Measurements from ENCODE around the gene HECTD3. TPM values are rescaled to one million over a fixed set of nuclear protein-coding genes. Genes with fewer than 3 reads are reported as not detected.

The HECTD3 gene
- total and polyA plus RNA-seq, 9 of the 15 experiments (the other 6 are each of a cell fraction or from before 2014, with no cell fraction given): 6.3 to 50.8 (median 18.9) TPM

DNA sequence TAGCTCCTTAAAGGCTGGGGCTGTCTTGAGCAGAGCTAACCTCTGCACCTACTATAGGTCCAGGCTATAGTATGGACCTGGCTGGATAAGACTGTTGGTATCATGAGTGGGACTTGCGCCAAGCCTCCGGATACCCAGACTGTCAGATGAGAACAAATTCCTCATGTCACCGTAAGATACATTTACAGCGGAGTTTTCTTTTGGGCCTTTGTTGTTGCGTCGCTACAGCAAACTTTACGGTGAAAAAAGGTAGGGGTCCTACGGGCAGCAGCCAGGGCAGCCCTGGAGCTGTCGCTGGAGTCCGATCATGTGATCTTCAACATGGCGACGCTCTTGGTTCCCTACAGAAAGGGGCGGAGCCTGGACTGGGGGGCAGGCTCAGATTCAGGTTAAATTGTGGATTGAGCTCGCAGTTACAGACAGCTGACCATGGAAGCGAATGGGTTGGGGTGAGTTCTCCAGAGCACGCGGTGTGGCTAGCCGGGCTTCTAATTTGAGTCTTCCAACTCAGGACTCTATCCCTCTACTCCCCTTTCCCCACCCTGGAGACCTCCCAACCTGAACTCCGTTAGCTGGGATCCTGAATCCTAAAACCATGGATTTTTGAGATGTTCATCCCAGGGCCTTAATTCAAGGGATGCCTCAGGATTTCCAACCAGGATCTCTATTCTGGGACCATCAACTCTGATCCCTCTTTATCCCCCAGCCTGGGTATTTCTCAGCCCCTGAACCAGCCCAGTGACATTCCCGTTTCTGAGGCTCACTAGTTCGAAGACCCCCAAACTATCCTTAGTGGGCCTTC, 914 bp upstream of the HECTD3 start, which contains the start of gene UROD (continued):
- TF ChIP-seq, protein P1, sequence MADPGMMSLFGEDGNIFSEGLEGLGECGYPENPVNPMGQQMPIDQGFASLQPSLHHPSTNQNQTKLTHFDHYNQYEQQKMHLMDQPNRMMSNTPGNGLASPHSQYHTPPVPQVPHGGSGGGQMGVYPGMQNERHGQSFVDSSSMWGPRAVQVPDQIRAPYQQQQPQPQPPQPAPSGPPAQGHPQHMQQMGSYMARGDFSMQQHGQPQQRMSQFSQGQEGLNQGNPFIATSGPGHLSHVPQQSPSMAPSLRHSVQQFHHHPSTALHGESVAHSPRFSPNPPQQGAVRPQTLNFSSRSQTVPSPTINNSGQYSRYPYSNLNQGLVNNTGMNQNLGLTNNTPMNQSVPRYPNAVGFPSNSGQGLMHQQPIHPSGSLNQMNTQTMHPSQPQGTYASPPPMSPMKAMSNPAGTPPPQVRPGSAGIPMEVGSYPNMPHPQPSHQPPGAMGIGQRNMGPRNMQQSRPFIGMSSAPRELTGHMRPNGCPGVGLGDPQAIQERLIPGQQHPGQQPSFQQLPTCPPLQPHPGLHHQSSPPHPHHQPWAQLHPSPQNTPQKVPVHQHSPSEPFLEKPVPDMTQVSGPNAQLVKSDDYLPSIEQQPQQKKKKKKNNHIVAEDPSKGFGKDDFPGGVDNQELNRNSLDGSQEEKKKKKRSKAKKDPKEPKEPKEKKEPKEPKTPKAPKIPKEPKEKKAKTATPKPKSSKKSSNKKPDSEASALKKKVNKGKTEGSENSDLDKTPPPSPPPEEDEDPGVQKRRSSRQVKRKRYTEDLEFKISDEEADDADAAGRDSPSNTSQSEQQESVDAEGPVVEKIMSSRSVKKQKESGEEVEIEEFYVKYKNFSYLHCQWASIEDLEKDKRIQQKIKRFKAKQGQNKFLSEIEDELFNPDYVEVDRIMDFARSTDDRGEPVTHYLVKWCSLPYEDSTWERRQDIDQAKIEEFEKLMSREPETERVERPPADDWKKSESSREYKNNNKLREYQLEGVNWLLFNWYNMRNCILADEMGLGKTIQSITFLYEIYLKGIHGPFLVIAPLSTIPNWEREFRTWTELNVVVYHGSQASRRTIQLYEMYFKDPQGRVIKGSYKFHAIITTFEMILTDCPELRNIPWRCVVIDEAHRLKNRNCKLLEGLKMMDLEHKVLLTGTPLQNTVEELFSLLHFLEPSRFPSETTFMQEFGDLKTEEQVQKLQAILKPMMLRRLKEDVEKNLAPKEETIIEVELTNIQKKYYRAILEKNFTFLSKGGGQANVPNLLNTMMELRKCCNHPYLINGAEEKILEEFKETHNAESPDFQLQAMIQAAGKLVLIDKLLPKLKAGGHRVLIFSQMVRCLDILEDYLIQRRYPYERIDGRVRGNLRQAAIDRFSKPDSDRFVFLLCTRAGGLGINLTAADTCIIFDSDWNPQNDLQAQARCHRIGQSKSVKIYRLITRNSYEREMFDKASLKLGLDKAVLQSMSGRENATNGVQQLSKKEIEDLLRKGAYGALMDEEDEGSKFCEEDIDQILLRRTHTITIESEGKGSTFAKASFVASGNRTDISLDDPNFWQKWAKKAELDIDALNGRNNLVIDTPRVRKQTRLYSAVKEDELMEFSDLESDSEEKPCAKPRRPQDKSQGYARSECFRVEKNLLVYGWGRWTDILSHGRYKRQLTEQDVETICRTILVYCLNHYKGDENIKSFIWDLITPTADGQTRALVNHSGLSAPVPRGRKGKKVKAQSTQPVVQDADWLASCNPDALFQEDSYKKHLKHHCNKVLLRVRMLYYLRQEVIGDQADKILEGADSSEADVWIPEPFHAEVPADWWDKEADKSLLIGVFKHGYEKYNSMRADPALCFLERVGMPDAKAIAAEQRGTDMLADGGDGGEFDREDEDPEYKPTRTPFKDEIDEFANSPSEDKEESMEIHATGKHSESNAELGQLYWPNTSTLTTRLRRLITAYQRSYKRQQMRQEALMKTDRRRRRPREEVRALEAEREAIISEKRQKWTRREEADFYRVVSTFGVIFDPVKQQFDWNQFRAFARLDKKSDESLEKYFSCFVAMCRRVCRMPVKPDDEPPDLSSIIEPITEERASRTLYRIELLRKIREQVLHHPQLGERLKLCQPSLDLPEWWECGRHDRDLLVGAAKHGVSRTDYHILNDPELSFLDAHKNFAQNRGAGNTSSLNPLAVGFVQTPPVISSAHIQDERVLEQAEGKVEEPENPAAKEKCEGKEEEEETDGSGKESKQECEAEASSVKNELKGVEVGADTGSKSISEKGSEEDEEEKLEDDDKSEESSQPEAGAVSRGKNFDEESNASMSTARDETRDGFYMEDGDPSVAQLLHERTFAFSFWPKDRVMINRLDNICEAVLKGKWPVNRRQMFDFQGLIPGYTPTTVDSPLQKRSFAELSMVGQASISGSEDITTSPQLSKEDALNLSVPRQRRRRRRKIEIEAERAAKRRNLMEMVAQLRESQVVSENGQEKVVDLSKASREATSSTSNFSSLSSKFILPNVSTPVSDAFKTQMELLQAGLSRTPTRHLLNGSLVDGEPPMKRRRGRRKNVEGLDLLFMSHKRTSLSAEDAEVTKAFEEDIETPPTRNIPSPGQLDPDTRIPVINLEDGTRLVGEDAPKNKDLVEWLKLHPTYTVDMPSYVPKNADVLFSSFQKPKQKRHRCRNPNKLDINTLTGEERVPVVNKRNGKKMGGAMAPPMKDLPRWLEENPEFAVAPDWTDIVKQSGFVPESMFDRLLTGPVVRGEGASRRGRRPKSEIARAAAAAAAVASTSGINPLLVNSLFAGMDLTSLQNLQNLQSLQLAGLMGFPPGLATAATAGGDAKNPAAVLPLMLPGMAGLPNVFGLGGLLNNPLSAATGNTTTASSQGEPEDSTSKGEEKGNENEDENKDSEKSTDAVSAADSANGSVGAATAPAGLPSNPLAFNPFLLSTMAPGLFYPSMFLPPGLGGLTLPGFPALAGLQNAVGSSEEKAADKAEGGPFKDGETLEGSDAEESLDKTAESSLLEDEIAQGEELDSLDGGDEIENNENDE (IDR thresholded peaks at IDR 0.05; ENCODE audit: low read depth, low read length): peak; percentile 99
- TF ChIP-seq, protein P2, sequence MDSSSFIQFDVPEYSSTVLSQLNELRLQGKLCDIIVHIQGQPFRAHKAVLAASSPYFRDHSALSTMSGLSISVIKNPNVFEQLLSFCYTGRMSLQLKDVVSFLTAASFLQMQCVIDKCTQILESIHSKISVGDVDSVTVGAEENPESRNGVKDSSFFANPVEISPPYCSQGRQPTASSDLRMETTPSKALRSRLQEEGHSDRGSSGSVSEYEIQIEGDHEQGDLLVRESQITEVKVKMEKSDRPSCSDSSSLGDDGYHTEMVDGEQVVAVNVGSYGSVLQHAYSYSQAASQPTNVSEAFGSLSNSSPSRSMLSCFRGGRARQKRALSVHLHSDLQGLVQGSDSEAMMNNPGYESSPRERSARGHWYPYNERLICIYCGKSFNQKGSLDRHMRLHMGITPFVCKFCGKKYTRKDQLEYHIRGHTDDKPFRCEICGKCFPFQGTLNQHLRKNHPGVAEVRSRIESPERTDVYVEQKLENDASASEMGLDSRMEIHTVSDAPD (CRISPR knock-in tag; IDR thresholded peaks at IDR 0.05): no peak
- TF ChIP-seq HNRNPK (IDR thresholded peaks at IDR 0.05; ENCODE audit: low read depth, low read length, poor library complexity, severe bottlenecking) (no peak), XRCC3 (IDR thresholded peaks at IDR 0.05) (no peak), ZNF507 (tag; conservative IDR thresholded peaks at IDR 0.05) (no peak), SPI1 (IDR thresholded peaks at IDR 0.05; ENCODE audit: borderline replicate concordance, low read depth, low read length) (0 out of 2 replicates have a peak, but pooled peaks have one; percentile 30), HDAC6 (IDR thresholded peaks at IDR 0.05; ENCODE audit: low read depth, low read length) (no peak), ELF2 (CRISPR knock-in tag; IDR thresholded peaks at IDR 0.05) (no peak), POLR2A (conservative IDR thresholded peaks at IDR 0.05) (peak; percentile 98), PML (IDR thresholded peaks at IDR 0.05; ENCODE audit: low read length) (no peak), ZNF143 (CRISPR knock-in tag; IDR thresholded peaks at IDR 0.05) (no peak), CBFA2T3 (IDR thresholded peaks at IDR 0.05) (no peak)
- TF ChIP-seq, protein P3, sequence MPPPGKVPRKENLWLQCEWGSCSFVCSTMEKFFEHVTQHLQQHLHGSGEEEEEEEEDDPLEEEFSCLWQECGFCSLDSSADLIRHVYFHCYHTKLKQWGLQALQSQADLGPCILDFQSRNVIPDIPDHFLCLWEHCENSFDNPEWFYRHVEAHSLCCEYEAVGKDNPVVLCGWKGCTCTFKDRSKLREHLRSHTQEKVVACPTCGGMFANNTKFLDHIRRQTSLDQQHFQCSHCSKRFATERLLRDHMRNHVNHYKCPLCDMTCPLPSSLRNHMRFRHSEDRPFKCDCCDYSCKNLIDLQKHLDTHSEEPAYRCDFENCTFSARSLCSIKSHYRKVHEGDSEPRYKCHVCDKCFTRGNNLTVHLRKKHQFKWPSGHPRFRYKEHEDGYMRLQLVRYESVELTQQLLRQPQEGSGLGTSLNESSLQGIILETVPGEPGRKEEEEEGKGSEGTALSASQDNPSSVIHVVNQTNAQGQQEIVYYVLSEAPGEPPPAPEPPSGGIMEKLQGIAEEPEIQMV (tag; conservative IDR thresholded peaks at IDR 0.05; ENCODE audit: low read depth): no peak
- TF ChIP-seq, protein P4, sequence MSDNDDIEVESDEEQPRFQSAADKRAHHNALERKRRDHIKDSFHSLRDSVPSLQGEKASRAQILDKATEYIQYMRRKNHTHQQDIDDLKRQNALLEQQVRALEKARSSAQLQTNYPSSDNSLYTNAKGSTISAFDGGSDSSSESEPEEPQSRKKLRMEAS (CRISPR knock-in tag; IDR thresholded peaks at IDR 0.05): peak; percentile 69
